GM19238 (cell line): ENCODE results near the gene DPP4.

ENCODE experiments used
- DNase-seq: peaks from one replicate; pipeline ENCODE4 v3.0.0; 2011; ENCODE audit warnings: low spot score; ENCODE audit not compliant: insufficient read length

Gene DPP4

GRCh38 chr2:162021516-162022058, 52.4 kb downstream of the DPP4 start:
- DNase-seq = no peak

- no peak for DNase-seq
Measured at GRCh38 chr2:162018530-162018929, 55.5 kb downstream of the DPP4 start.

- DNase-seq = no peak
Measured at GRCh38 chr2:162017233-162017632, 56.8 kb downstream of the DPP4 start.

- DNase-seq = no peak
Measured at GRCh38 chr2:162016080-162016479, 57.9 kb downstream of the DPP4 start.

GRCh38 chr2:162014751-162015150, 59.3 kb downstream of the DPP4 start:
- no peak for DNase-seq

- DNase-seq = no peak
Measured at GRCh38 chr2:162013514-162014475, 60.2 kb downstream of the DPP4 start.

- no peak for DNase-seq
Measured at GRCh38 chr2:162012565-162013058, 61.4 kb downstream of the DPP4 start.

GRCh38 chr2:162011706-162012564, 62.1 kb downstream of the DPP4 start:
- DNase-seq = no peak

GRCh38 chr2:162009543-162009942, 64.5 kb downstream of the DPP4 start:
- DNase-seq = no peak

- DNase-seq = no peak
Measured at GRCh38 chr2:162007447-162008040, 66.5 kb downstream of the DPP4 start.

- no peak for DNase-seq
Measured at GRCh38 chr2:162006337-162006736, 67.7 kb downstream of the DPP4 start.

GRCh38 chr2:162004031-162004430, 70.0 kb downstream of the DPP4 start:
- no peak for DNase-seq

- no peak for DNase-seq
Measured at GRCh38 chr2:162002623-162003235, 71.3 kb downstream of the DPP4 start.

GRCh38 chr2:162000431-162000830, 73.6 kb downstream of the DPP4 start:
- no peak for DNase-seq

- DNase-seq = no peak
Measured at GRCh38 chr2:161999321-161999720, 74.7 kb downstream of the DPP4 start.

GRCh38 chr2:161998857-161999256, 75.2 kb downstream of the DPP4 start:
- no peak for DNase-seq

GRCh38 chr2:161997916-161998471, 76.0 kb downstream of the DPP4 start:
- DNase-seq = no peak

- DNase-seq = no peak
Measured at GRCh38 chr2:161995553-161996016, 78.4 kb downstream of the DPP4 start.

- DNase-seq = no peak
Measured at GRCh38 chr2:161994761-161995520, 79.1 kb downstream of the DPP4 start.

- DNase-seq = no peak
Measured at GRCh38 chr2:161992531-161992930, 81.5 kb downstream of the DPP4 start.
